B cell (primary cell): ENCODE data around the gene TTC23.

Experiments
- CTCF ChIP-seq: fragments of 200-600 bp; IDR thresholded peaks from one replicate; pipeline ENCODE4 v1.8.0; 2022; ENCODE audit warnings: antibody characterized with exemption, mild to moderate bottlenecking
- EZH2 ChIP-seq: IDR thresholded peaks from 2 replicates; pipeline ENCODE4 v1.6.1; 2012; ENCODE audit warnings: borderline replicate concordance, low read depth, mild to moderate bottlenecking, moderate library complexity, low read length; ENCODE audit not compliant: insufficient read depth, poor library complexity, severe bottlenecking

- TF ChIP-seq CTCF (no peak), EZH2 (no peak)
Observed at GRCh38 chr15:99158626-99159412, 90.6 kb downstream of the TTC23 start.
